ENCODE results near the gene PTPRG. TPM values are rescaled to one million over a fixed set of nuclear protein-coding genes. Genes with fewer than 3 reads are reported as not detected.

PTPRG gene
- polyA plus RNA-seq, 2 donors = 1.1 to 1.6 TPM

DNA sequence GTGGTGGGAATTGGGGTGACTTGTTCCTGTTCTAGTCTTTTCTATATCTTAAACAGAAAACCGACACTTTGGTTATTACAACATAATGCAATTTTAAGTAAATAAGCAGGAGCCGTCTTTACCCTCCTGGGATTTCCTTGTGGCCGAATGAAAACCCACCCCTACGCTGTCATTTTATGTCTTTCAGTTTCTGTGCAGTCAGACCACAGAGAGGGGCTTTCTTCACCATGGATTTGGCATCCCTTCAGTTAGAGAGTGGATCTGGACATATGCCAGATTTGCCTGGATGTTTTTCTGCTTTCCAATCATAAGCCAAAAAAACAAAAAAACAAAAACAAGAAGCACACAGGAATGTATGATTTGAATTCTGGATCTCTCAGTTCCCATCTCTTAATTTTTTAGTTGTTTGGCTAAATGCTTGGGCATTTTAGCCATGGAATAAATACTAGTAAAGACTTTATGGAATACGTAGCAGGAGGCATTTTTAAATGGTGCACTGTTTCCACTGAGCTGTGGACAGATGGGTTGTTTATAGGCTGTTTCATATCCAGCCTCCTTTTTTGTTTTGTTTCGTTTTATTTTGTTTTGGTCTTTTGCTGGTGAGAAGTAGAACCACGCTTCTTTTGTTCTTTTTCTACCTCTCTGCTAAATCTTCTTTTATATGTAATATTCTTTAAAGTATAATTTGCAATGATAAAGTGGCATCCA lies 539.1 kb downstream of the PTPRG start:
- 70 to 85% methylated on average over 7 of the region's 7 CpGs for WGBS, 2 donors
- no peaks in the 10 kb centered on the region for H3K4me1 ChIP-seq (ENCODE audit: control insufficient read depth in 2 of 2, insufficient read depth in 2 of 2, low read length in 1 of 2)

DNA sequence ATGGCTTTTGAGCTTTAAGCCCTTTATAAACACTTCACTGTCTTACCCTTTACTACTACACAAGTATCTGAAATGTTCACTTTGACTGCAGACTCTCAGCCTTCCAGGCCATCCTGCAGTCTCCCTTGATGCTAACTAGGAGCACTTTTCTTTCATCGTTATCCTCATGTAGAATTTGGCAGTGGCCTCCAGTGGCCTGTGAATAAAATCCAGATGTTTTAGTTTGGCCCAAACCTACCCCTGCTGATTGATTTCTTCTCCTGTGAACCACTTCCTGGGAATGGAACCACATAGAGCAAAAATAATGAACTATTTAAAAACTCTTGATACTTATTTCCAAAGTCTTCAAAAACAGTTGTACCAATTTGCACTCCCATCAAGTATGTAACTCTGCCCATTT lies 540.1 kb downstream of the PTPRG start:
- Histone ChIP-seq H3K9me3 (ENCODE audit: control insufficient read depth in 2 of 2, insufficient read depth in 1 of 2, low read depth in 1 of 2, low read length in 1 of 2) (no peaks in the 10 kb centered on the region), H3K4me3 (ENCODE audit: low read depth in 1 of 2, low read length in 2 of 2) (no peak overlapping the region), H3K27me3 (ENCODE audit: control insufficient read depth in 1 of 2, insufficient read depth in 2 of 2, low read length in 2 of 2) (no peaks in the 10 kb centered on the region), H3K36me3 (ENCODE audit: control insufficient read depth in 2 of 2, insufficient read depth in 2 of 2, low read length in 1 of 2) (no peaks in the 10 kb centered on the region), H3K27ac (ENCODE audit: low read depth in 2 of 2, low read length in 1 of 2) (no peak overlapping the region), H3K4me1 (ENCODE audit: control insufficient read depth in 2 of 2, insufficient read depth in 2 of 2, low read length in 1 of 2) (no peaks in the 10 kb centered on the region)
- WGBS, 2 donors = 53 to 78% methylated on average over 1 of the region's 1 CpG

More for the DNA sequence above, 539.1 kb downstream of the PTPRG start:
- Histone ChIP-seq H3K9me3 (ENCODE audit: control insufficient read depth in 2 of 2, insufficient read depth in 1 of 2, low read depth in 1 of 2, low read length in 1 of 2) (no peaks in the 10 kb centered on the region), H3K4me3 (ENCODE audit: low read depth in 1 of 2, low read length in 2 of 2) (no peak overlapping the region), H3K27ac (ENCODE audit: low read depth in 2 of 2, low read length in 1 of 2) (no peak overlapping the region), H3K36me3 (ENCODE audit: control insufficient read depth in 2 of 2, insufficient read depth in 2 of 2, low read length in 1 of 2) (no peaks in the 10 kb centered on the region), H3K27me3 (ENCODE audit: control insufficient read depth in 1 of 2, insufficient read depth in 2 of 2, low read length in 2 of 2) (no peaks in the 10 kb centered on the region)

DNA sequence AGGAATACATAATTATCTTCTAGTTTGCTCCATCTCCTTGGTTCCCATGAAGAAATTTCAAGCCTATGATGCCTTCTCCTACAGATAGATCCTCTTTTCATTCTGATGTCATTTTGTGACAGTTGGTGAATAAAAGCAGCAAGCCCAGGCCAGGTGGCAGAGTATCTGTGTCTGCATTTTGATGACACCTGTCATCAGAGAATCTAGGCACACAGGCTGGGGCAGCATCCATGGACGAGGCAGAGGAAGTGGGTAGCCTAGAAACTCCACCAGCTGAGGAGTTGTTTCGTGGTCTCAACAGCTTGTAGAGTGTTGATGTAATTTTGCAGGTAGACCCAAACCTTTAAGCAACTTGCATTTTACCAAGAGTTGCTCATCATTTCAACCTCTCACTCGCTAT lies 542.2 kb downstream of the PTPRG start:
- H3K27ac ChIP-seq (ENCODE audit: low read depth in 2 of 2, low read length in 1 of 2) = no peak overlapping the region
- H3K27me3 ChIP-seq (ENCODE audit: control insufficient read depth in 1 of 2, insufficient read depth in 2 of 2, low read length in 2 of 2) = no peaks in the 10 kb centered on the region
- 77 to 85% methylated on average over 3 of the region's 3 CpGs for WGBS, 2 donors

GRCh38 chr3:62109534-62109933 lies 548.2 kb downstream of the PTPRG start:
- Histone ChIP-seq H3K27me3 (ENCODE audit: control insufficient read depth in 1 of 2, insufficient read depth in 2 of 2, low read length in 2 of 2) (no peaks in the 10 kb centered on the region), H3K4me1 (ENCODE audit: control insufficient read depth in 2 of 2, insufficient read depth in 2 of 2, low read length in 1 of 2) (no peaks in the 10 kb centered on the region), H3K36me3 (ENCODE audit: control insufficient read depth in 2 of 2, insufficient read depth in 2 of 2, low read length in 1 of 2) (no peaks in the 10 kb centered on the region), H3K27ac (ENCODE audit: low read depth in 2 of 2, low read length in 1 of 2) (no peak overlapping the region), H3K9me3 (ENCODE audit: control insufficient read depth in 2 of 2, insufficient read depth in 1 of 2, low read depth in 1 of 2, low read length in 1 of 2) (no peaks in the 10 kb centered on the region), H3K4me3 (ENCODE audit: low read depth in 1 of 2, low read length in 2 of 2) (no peak overlapping the region)
- WGBS, 2 donors = 78 to 80% methylated on average over 1 of the region's 1 CpG

More for the DNA sequence above, 542.2 kb downstream of the PTPRG start:
- no peak overlapping the region for H3K4me3 ChIP-seq (ENCODE audit: low read depth in 1 of 2, low read length in 2 of 2)
- no peaks in the 10 kb centered on the region for H3K9me3 ChIP-seq (ENCODE audit: control insufficient read depth in 2 of 2, insufficient read depth in 1 of 2, low read depth in 1 of 2, low read length in 1 of 2)
- no peaks in the 10 kb centered on the region for H3K4me1 ChIP-seq (ENCODE audit: control insufficient read depth in 2 of 2, insufficient read depth in 2 of 2, low read length in 1 of 2)
- no peaks in the 10 kb centered on the region for H3K36me3 ChIP-seq (ENCODE audit: control insufficient read depth in 2 of 2, insufficient read depth in 2 of 2, low read length in 1 of 2)

DNA sequence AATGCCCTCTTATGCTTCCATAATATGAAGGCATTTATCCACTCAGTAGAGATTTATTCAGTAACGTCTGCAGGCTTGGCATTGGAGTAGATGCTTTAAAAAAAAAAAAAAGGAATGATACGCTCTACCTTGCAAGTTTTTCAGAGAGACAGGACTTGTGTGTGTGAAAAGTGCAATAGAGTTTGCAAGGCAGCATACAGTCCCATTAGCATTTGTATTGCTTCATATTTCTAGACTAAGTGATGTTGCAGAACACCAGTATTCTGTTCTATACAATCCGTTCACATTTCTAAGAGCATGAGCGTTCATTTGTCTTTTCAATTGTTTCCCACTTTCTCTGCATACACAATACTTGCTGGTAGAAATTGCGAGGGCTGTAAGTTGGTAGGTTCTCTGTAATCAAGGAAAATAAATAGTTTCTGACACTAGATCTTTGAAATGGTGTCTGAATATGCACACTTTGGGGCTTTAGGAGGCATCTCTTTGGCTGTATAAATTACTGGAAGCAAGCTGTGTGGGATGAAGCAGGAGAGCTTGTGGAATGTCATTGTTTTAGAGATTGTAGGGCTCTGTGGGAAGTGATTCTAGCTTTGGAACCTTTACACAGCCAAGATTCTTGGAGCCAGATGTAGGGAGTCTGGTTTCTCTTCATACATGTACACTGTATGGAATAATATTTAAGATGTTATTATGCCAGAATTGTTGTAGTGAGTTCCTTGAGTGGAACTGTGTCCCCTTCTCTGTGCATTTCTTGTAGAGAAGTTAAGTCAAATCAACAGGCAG lies 549.3 kb downstream of the PTPRG start:
- H3K27me3 ChIP-seq (ENCODE audit: control insufficient read depth in 1 of 2, insufficient read depth in 2 of 2, low read length in 2 of 2) = no peaks in the 10 kb centered on the region
- no peak overlapping the region for H3K27ac ChIP-seq (ENCODE audit: low read depth in 2 of 2, low read length in 1 of 2)
- H3K36me3 ChIP-seq (ENCODE audit: control insufficient read depth in 2 of 2, insufficient read depth in 2 of 2, low read length in 1 of 2) = no peaks in the 10 kb centered on the region
- H3K4me1 ChIP-seq (ENCODE audit: control insufficient read depth in 2 of 2, insufficient read depth in 2 of 2, low read length in 1 of 2) = no peaks in the 10 kb centered on the region
- H3K9me3 ChIP-seq (ENCODE audit: control insufficient read depth in 2 of 2, insufficient read depth in 1 of 2, low read depth in 1 of 2, low read length in 1 of 2) = no peaks in the 10 kb centered on the region
- no peak overlapping the region for H3K4me3 ChIP-seq (ENCODE audit: low read depth in 1 of 2, low read length in 2 of 2)
- WGBS, 2 donors = 91% methylated on average over 5 of the region's 5 CpGs

DNA sequence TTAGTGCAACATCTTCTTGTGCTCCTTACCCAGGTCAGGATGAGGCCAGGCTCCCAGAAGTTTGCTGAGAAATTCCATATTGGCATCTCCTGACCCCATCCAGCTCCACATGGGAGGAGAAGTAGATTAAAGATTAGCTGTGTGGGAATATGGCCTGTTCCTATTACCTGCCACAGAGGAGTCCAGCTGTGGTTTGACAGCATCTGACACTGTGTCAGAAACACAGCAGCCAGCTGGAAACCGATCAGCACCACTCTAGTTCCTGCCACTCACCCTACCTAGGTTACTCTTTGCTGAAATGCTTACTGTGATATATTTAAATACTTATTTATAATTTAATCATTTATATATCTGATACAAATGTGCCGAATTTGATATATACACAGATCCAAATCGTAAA lies 551.7 kb downstream of the PTPRG start:
- Histone ChIP-seq H3K4me3 (ENCODE audit: low read depth in 1 of 2, low read length in 2 of 2) (no peak overlapping the region), H3K27ac (ENCODE audit: low read depth in 2 of 2, low read length in 1 of 2) (no peak overlapping the region)
- WGBS, 2 donors = 89 to 93% methylated on average over 3 of the region's 3 CpGs

DNA sequence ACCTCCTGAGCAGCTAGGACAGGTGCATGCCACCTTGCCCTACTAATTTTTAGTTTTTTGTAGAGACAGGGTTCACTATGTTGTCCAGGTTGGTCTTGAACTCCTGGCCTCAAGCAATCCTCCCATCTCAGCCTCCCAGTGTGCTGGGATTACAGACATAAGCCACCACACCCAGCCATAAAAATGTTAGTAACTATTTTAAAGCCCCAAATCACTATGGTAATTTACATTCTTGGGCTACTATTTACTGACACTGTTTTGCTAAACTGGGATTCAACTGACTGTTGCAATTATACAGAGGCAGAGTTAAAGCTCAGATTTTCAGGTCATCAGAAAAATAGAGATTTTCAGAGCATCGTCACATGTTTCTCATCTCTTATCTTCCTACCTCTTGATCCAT lies 553.4 kb downstream of the PTPRG start:
- no peaks in the 10 kb centered on the region for H3K9me3 ChIP-seq (ENCODE audit: control insufficient read depth in 2 of 2, insufficient read depth in 1 of 2, low read depth in 1 of 2, low read length in 1 of 2)
- no peak overlapping the region for H3K27ac ChIP-seq (ENCODE audit: low read depth in 2 of 2, low read length in 1 of 2)
- no peaks in the 10 kb centered on the region for H3K36me3 ChIP-seq (ENCODE audit: control insufficient read depth in 2 of 2, insufficient read depth in 2 of 2, low read length in 1 of 2)
- H3K4me1 ChIP-seq (ENCODE audit: control insufficient read depth in 2 of 2, insufficient read depth in 2 of 2, low read length in 1 of 2) = no peaks in the 10 kb centered on the region
- WGBS, 2 donors = 94 to 100% methylated on average over 1 of the region's 1 CpG
- H3K27me3 ChIP-seq (ENCODE audit: control insufficient read depth in 1 of 2, insufficient read depth in 2 of 2, low read length in 2 of 2) = no peaks in the 10 kb centered on the region
- no peak overlapping the region for H3K4me3 ChIP-seq (ENCODE audit: low read depth in 1 of 2, low read length in 2 of 2)

More for the DNA sequence above, 551.7 kb downstream of the PTPRG start:
- H3K4me1 ChIP-seq (ENCODE audit: control insufficient read depth in 2 of 2, insufficient read depth in 2 of 2, low read length in 1 of 2) = no peaks in the 10 kb centered on the region
- H3K9me3 ChIP-seq (ENCODE audit: control insufficient read depth in 2 of 2, insufficient read depth in 1 of 2, low read depth in 1 of 2, low read length in 1 of 2) = no peaks in the 10 kb centered on the region
- H3K36me3 ChIP-seq (ENCODE audit: control insufficient read depth in 2 of 2, insufficient read depth in 2 of 2, low read length in 1 of 2) = no peaks in the 10 kb centered on the region
- H3K27me3 ChIP-seq (ENCODE audit: control insufficient read depth in 1 of 2, insufficient read depth in 2 of 2, low read length in 2 of 2) = no peaks in the 10 kb centered on the region

DNA sequence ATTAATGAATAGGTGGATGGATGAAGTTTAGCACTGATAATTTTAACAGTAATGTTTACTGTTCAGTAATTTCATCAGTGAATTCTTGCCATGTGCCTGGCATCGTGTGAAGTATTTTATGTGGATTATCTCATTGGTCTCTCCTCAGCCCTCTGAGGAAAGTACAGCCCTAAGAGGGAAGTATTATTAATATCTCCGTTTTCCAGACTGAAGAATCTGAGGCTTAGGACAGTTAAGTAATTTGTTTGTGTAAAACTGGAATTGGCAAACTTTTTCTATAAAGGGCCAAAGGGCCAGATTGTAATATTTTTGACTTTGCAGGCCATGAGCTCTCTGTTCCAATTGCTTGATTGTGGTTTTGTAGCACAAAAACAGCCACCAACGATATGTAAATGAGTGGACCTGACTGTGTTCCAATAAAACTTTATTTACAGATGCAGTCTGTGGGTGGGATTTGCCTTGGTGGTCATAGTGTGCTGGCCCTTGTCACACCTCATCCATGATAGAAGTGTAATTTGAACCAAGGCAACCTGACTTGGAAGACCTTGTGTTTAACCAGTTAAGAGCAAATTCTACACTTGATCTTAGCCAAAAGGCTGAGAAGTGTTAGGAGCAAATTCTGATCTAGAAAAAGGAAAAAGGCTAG lies 556.7 kb downstream of the PTPRG start:
- Histone ChIP-seq H3K27ac (ENCODE audit: low read depth in 2 of 2, low read length in 1 of 2) (no peak overlapping the region), H3K27me3 (ENCODE audit: control insufficient read depth in 1 of 2, insufficient read depth in 2 of 2, low read length in 2 of 2) (no peaks in the 10 kb centered on the region), H3K4me1 (ENCODE audit: control insufficient read depth in 2 of 2, insufficient read depth in 2 of 2, low read length in 1 of 2) (no peaks in the 10 kb centered on the region), H3K9me3 (ENCODE audit: control insufficient read depth in 2 of 2, insufficient read depth in 1 of 2, low read depth in 1 of 2, low read length in 1 of 2) (no peaks in the 10 kb centered on the region), H3K36me3 (ENCODE audit: control insufficient read depth in 2 of 2, insufficient read depth in 2 of 2, low read length in 1 of 2) (no peaks in the 10 kb centered on the region), H3K4me3 (ENCODE audit: low read depth in 1 of 2, low read length in 2 of 2) (no peak overlapping the region)
- WGBS, 2 donors = 60 to 75% methylated on average over 3 of the region's 3 CpGs

DNA sequence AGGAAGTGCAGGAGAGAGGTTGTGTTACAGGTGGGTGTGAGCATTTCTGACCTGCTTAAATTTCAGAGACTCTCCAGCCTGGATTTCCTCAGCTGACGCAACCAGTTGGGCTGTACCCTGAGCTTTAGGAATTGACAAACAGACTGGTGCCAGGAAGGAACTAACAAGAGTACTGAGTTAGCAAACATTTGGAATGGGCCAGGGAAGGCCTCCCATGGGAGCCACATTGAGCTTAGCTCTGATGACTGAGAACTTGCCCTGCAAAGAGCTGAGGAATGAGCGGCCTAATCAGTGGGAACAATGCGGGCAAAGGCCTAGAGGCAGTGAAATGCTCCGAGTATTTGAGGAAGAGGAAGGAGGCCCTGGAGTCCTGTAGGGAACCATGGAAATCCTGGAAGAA lies 557.8 kb downstream of the PTPRG start:
- H3K27ac ChIP-seq (ENCODE audit: low read depth in 2 of 2, low read length in 1 of 2) = no peak overlapping the region

More for the DNA sequence above, 557.8 kb downstream of the PTPRG start:
- Histone ChIP-seq H3K27me3 (ENCODE audit: control insufficient read depth in 1 of 2, insufficient read depth in 2 of 2, low read length in 2 of 2) (no peaks in the 10 kb centered on the region), H3K4me1 (ENCODE audit: control insufficient read depth in 2 of 2, insufficient read depth in 2 of 2, low read length in 1 of 2) (no peaks in the 10 kb centered on the region), H3K4me3 (ENCODE audit: low read depth in 1 of 2, low read length in 2 of 2) (no peak overlapping the region), H3K9me3 (ENCODE audit: control insufficient read depth in 2 of 2, insufficient read depth in 1 of 2, low read depth in 1 of 2, low read length in 1 of 2) (no peaks in the 10 kb centered on the region), H3K36me3 (ENCODE audit: control insufficient read depth in 2 of 2, insufficient read depth in 2 of 2, low read length in 1 of 2) (no peaks in the 10 kb centered on the region)
- 92 to 95% methylated on average over 4 of the region's 4 CpGs for WGBS, 2 donors
